SIG-M5 treated with dmso at 0.1 percent for 504 hours (cell line): ENCODE measurements around the gene TEDC2.

Experiments
- DNase-seq: peaks from one replicate; lab custom pipeline; 2025; ENCODE audit not compliant: unreplicated experiment; lab: John Stamatoyannopoulos, UW

TEDC2 gene

DNA sequence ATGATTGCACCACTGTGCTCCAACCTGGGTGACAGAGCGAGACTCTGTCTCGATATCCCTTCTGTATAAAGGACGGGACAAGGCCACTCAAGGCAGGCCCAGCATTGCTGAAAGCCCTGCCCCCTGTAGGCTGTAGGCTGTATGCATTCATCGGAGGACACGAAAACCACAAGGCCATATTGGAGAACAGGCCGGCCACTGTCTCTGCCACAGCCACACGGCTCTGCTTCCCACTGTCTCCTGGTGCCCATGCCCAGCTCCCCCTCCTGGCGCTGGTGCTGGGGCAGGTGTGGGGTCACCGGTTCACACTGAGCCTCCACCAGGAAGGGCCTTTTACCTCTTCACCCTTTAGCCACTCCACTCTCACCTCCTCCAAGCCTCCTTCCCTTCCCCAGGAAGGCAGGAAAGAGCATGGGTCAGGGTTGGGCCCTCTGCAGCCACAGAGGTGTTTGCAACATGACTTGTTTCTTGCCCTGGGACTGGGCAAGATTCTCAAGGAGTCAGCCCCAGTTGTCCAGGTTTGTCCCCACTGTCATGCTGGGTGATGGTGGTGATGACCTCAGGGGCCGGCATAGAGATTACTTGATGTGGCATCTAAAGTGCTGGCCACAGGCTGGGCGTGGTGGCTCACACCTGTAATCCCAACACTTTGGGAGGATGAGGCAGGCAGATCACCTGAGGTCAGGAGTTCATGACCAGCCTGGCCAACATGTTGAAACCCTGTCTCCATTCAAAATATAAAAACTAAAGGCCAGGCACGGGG lies 5.9 kb downstream of the TEDC2 start:
- no peak for DNase-seq

GRCh38 chr16:2466667-2467527 lies 7.0 kb downstream of the TEDC2 start:
- DNase-seq = no peak

GRCh38 chr16:2467528-2468232 lies 7.8 kb downstream of the TEDC2 start:
- DNase-seq = no peak

GRCh38 chr16:2468233-2468724 lies 8.4 kb downstream of the TEDC2 start:
- DNase-seq = no peak

DNA sequence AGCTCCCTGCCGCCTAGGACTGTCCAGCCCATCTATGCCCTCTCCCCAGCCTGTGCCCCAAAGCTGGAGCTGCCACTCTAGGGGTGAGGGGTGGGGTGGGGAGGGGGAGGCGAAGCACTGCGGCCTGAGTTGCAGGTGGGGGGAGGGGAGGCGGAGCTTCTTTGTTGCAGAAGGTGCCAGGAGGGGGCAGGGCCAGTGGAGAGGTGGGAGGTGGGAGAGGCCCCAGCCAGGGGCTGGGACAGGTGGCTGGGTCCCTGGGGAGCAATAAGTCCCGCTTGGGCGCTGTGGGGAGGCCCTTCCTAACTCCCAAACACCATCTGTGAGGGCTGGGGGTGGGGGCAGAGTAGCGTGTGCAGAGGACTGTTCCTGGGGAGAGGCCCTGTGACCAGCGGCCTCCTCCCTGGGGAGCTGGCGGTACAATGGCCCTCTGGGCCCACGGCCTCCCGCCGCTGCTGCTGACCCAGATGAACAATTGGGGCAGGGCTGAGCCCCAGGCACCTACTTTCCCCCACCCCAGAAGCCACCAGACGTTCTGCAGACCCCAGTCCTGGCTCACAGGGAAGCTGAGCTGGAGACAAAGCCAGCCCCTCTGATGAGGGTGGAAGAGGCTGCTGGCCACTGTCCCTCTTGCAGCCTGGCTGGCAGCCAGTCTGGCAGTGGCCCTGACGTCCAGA lies 9.0 kb downstream of the TEDC2 start:
- DNase-seq = no peak

GRCh38 chr16:2469399-2470233 lies 9.7 kb downstream of the TEDC2 start:
- no peak for DNase-seq

GRCh38 chr16:2470234-2470601 lies 10.3 kb downstream of the TEDC2 start:
- DNase-seq = no peak

- DNase-seq = no peak
Measured at GRCh38 chr16:2470603-2471015, 10.7 kb downstream of the TEDC2 start.

GRCh38 chr16:2471016-2471652 lies 11.2 kb downstream of the TEDC2 start, which contains the start of gene NTN3:
NTN3 (plus strand) TSS chr16:2471297; CDS start chr16:2471702, 405 bp downstream.
- DNase-seq = no peak

GRCh38 chr16:2471653-2472487 lies 12.0 kb downstream of the TEDC2 start:
- DNase-seq = no peak

- DNase-seq = no peak
Measured at GRCh38 chr16:2472488-2472864, 12.6 kb downstream of the TEDC2 start.

GRCh38 chr16:2472885-2473445 lies 13.1 kb downstream of the TEDC2 start:
- no peak for DNase-seq

- no peak for DNase-seq
Measured at GRCh38 chr16:2473446-2473926, 13.6 kb downstream of the TEDC2 start.

DNA sequence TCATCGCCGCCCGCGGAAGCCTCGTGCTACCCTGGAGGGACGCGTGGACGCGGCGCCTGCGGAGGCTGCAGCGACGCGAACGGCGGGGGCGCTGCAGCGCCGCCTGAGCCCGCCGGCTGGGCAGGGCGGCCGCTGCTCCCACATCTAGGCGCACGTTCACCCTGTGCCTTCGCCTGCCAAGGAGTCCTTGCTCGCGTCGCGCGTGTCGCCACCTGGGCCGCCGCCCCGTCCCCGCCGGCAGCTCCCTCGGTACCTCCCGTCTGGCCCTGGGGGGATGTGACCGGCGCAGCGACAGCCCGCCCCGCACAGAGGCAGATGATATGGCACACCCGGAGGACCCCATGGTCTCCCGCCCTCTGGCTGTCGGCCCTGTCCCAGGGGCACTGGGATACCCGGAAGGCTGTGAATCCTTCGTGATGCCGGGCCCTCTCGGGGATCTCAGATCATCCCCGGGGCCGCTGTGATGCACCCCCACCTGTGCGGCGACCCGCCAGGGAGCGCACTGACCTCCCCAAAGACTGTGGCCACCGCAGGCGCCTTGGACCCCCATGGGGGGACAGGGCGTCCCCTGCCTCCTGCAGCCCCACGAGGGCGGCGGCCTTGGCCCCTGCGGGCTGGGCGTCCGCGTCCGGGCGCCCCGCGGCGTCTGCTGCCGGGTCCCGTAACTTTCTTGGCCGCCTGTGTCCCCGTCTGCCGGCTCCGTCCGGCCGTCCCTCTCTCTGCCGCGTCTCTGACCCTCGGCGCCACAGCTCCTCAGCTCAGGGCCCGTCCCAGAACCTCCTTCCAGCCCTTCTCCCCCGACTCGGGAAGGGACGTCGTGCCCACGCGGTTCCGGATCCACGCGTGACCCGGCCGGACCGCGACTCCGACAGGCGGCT lies 14.3 kb downstream of the TEDC2 start:
- DNase-seq = peak; percentile 50

- DNase-seq = peak; percentile 51
Measured at GRCh38 chr16:2474877-2475412, 15.0 kb downstream of the TEDC2 start, which contains the start of gene TBC1D24. TBC1D24 (plus strand) TSS chr16:2475127; CDS start chr16:2496149, 21,022 bp downstream.

DNA sequence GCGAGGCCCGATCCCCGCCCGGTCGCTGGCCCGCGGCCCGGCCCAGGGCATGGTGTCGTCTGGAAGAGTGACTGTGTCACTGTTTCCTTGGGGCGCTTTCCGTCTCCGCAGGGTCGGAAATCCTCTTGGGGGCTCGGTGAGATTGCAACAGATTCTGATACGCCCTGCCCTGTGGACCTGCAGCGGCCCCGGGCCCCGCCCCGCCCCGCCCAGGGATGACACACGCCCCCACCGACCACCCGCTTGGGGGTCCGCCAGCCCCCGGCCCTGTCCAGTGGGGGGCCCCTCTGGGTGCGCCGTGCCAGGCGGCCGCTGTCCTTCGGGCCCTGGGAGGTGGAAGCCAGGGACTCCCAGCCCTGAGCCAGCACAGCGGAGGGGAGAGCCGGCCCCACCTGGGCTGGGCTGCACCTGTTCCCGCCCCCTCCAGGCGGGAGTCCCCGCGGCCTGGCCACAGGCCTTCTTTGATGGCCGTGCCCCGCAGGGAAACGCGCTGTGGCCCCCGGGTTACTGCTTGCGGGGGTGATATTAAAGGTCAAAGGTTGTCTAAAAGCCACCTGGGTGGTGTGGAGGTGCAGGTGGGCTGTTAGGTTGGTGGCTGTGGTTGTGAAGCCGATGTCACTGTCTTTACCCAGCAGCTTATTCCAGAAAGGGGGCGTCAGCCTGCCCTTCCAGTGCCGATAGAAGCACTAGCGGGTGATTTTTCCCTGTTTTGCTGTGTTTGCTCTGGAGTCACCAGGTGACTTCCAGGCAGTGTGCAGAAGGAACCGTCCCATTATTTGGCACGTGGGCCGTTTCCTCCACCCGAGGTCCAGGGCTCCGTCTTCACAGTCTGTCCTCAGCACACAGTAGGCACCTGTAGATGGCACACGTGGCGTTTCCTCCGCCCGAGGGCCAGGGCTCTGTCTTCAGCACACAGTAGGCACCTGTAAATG lies 15.8 kb downstream of the TEDC2 start:
- DNase-seq = peak; percentile 55
